HEK293T (cell line): ENCODE results near the gene PANK4.

Source experiments
- CTCF ChIA-PET: fragments of 350-600 bp; formaldehyde crosslinking; extraction: SDS; loops from one replicate; lab custom pipeline; 2021; ENCODE audit warnings: antibody characterized with exemption, inconsistent platforms; lab: Yijun Ruan, JAX
- POLR2A ChIA-PET: fragments of 350-600 bp; formaldehyde crosslinking; extraction: SDS; loops from one replicate; lab custom pipeline; 2020; ENCODE audit warnings: antibody characterized with exemption, inconsistent platforms; lab: Yijun Ruan, JAX
- DNase-seq: peaks from one replicate; pipeline ENCODE4 v3.0.0; 2012; ENCODE audit warnings: mixed read lengths; ENCODE audit errors: extremely low spot score
- ARNT ChIP-seq: fragments of 450-650 bp; IDR thresholded peaks from 2 replicates; pipeline ENCODE4 v1.6.1; 2017; ENCODE audit warnings: mild to moderate bottlenecking
- BHLHE40 ChIP-seq: fragments of 450-650 bp; IDR thresholded peaks from 2 replicates; pipeline ENCODE4 v1.6.1; 2016; ENCODE audit warnings: mild to moderate bottlenecking, moderate library complexity, borderline replicate concordance
- CTBP1 ChIP-seq: fragments of 450-650 bp; IDR thresholded peaks from 2 replicates; pipeline ENCODE4 v1.6.1; 2016; ENCODE audit warnings: borderline replicate concordance
- ELF4 ChIP-seq: fragments of 450-650 bp; IDR thresholded peaks from 2 replicates; pipeline ENCODE4 v1.6.1; 2017; ENCODE audit warnings: antibody characterized with exemption
- FOXA1 ChIP-seq: fragments of 450-650 bp; IDR thresholded peaks from 2 replicates; pipeline ENCODE4 v1.6.1; 2016; ENCODE audit warnings: mild to moderate bottlenecking
- FOXK2 ChIP-seq: fragments of 450-650 bp; IDR thresholded peaks from 2 replicates; pipeline ENCODE4 v1.6.1; 2016; ENCODE audit warnings: mild to moderate bottlenecking
- FOXM1 ChIP-seq: fragments of 450-650 bp; IDR thresholded peaks from 2 replicates; pipeline ENCODE4 v1.6.1; 2017; ENCODE audit warnings: mild to moderate bottlenecking, borderline replicate concordance
- HDGF ChIP-seq: fragments of 450-650 bp; IDR thresholded peaks from 2 replicates; pipeline ENCODE4 v1.6.1; 2017; ENCODE audit warnings: antibody characterized with exemption, borderline replicate concordance
- L3MBTL2 ChIP-seq: fragments of 450-650 bp; conservative IDR thresholded peaks from 2 replicates; pipeline ENCODE4 v1.6.1; 2016; ENCODE audit warnings: mild to moderate bottlenecking
- LEF1 ChIP-seq: fragments of 450-650 bp; IDR thresholded peaks from 2 replicates; pipeline ENCODE4 v1.6.1; 2017; ENCODE audit warnings: mild to moderate bottlenecking, borderline replicate concordance
- NFRKB ChIP-seq: fragments of 450-650 bp; IDR thresholded peaks from 2 replicates; pipeline ENCODE4 v1.6.1; 2016; ENCODE audit warnings: mild to moderate bottlenecking, moderate library complexity
- SP1 ChIP-seq: fragments of 450-650 bp; IDR thresholded peaks from 2 replicates; pipeline ENCODE4 v1.6.1; 2017
- SUZ12 ChIP-seq: fragments of 450-650 bp; IDR thresholded peaks from 2 replicates; pipeline ENCODE4 v1.6.1; 2016; ENCODE audit warnings: mild to moderate bottlenecking
- TARDBP ChIP-seq: fragments of 450-650 bp; IDR thresholded peaks from 2 replicates; pipeline ENCODE4 v1.6.1; 2016
- ZNF384 ChIP-seq: fragments of 450-650 bp; IDR thresholded peaks from 2 replicates; pipeline ENCODE4 v1.6.1; 2016
- TF ChIP-seq, protein P1 (sequence below): fragments of 450-650 bp; IDR thresholded peaks from 2 replicates; pipeline ENCODE4 v1.6.1; 2016

The PANK4 gene

DNA sequence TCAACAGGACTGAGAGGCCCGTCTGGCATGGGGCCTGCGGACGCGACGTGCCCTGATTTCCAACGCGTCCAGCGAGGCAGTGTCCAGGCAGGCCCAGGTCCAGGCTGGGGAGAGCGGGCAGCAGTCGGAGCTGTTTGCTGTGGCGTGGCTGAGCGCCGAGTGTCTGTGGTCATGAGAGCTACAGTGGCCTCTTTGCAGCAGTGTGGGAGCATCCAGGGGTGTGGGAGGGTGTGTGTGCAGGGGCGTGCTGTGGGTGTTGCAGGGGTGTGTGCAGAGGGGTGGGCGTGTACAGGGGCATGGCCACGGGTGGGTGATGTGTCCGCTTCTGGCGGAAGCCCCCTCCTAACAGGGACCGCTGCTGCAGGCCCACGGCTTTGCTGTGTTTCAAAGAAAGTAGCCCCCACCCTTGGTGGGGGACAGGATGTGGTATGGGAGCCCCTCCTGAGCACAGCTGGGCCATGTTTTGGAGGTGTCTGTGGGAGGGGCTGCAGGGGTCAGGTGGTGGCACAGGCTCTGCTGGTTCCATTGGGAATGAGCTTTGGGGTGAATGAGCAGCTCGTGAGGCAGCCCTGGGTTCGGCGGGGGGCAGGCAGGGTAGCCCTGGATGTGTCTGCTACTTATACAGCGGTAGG, 32.6 kb downstream of the PANK4 start:
- CTCF ChIA-PET = no interaction called here
- POLR2A ChIA-PET = no interaction called here
- no peak for DNase-seq

DNA sequence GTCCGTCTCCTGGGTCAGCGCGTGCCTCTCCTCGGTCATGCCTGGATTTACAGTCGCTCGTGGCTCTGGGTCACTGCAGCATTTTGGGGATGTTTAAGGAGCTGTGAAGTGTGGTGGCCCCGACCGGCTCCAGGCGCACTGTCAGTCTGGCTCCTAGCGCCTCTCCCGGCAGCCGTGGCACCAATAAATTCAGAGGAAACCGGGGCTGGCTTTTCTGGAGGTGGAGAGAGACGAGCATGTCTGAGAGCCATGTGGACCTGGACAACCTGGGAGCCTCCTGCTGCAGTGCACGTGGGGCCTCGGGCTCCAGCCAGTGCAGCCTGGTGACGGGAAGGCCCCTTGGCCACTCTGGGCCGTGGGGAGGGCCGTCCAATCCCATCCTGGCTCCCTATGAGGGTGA, 33.2 kb downstream of the PANK4 start:
- TF ChIP-seq HDGF (no peak), NFRKB (no peak), FOXK2 (no peak), CTBP1 (no peak), BHLHE40 (no peak), FOXA1 (no peak), FOXM1 (no peak), SP1 (no peak), SUZ12 (no peak), LEF1 (no peak), TARDBP (no peak), ZNF384 (no peak), ELF4 (no peak), L3MBTL2 (no peak), ARNT (no peak)
- TF ChIP-seq, protein P1, sequence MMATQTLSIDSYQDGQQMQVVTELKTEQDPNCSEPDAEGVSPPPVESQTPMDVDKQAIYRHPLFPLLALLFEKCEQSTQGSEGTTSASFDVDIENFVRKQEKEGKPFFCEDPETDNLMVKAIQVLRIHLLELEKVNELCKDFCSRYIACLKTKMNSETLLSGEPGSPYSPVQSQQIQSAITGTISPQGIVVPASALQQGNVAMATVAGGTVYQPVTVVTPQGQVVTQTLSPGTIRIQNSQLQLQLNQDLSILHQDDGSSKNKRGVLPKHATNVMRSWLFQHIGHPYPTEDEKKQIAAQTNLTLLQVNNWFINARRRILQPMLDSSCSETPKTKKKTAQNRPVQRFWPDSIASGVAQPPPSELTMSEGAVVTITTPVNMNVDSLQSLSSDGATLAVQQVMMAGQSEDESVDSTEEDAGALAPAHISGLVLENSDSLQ = no peak
- POLR2A ChIA-PET = no interaction called here
- DNase-seq = no peak
- CTCF ChIA-PET = no interaction called here

More for the DNA sequence above, 32.6 kb downstream of the PANK4 start:
- no peak for TF ChIP-seq FOXK2
- TF ChIP-seq FOXA1 = no peak
- TF ChIP-seq BHLHE40 = no peak
- TF ChIP-seq TARDBP = no peak
- no peak for TF ChIP-seq L3MBTL2
- TF ChIP-seq CTBP1 = no peak
- no peak for TF ChIP-seq FOXM1
- TF ChIP-seq LEF1 = no peak
- no peak for TF ChIP-seq ARNT
- TF ChIP-seq ZNF384 = no peak
- no peak for TF ChIP-seq HDGF
- no peak for TF ChIP-seq ELF4
- TF ChIP-seq NFRKB = no peak
- TF ChIP-seq, protein P1 = no peak

DNA sequence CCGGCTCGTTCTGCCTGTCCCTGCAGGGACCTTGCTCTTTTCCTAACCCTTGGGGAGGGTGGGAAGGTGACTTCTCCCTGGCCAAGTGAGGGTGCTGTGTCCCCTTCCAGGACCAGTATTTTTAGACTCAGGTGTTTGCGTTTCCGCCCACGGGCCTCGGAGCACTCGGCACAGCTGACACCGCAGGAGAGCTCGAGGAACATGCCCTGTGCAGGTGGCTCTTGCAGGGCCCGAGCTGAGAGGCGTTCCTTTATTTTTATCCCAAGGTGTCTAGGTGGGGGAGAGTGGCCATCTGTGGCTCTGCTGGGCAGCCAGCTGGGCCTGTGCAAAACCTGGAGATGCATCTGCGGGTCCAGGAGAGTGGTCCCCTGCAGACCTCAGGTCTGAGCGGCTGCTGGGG, 34.3 kb downstream of the PANK4 start:
- DNase-seq = no peak
- TF ChIP-seq TARDBP (no peak), FOXM1 (no peak)
- TF ChIP-seq, protein P1 = no peak
- ChIA-PET CTCF (no interaction called here), POLR2A (no interaction called here)

DNA sequence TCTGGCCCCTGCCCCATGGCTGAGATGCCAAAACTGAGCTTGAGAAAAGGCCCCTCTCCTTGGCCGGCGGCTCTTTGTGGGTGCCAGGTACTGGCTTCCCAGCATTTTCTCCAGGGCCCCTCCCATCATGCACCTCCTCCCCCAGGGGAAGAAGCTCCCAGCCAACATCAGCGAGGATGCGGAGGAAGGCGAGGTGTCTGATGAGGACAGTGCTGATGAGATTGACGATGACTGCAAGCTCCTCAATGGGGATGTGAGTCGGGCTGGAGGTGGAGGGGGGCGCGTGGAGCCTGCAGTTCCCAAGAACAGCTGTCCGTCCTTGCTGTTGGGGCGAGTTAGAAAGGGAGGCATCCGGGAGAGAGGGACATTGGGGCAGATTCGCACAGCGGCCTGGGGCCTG, 36.8 kb downstream of the PANK4 start:
- ChIA-PET CTCF (no interaction called here), POLR2A (no interaction called here)
- TF ChIP-seq SUZ12 = no peak
- DNase-seq = no peak

DNA sequence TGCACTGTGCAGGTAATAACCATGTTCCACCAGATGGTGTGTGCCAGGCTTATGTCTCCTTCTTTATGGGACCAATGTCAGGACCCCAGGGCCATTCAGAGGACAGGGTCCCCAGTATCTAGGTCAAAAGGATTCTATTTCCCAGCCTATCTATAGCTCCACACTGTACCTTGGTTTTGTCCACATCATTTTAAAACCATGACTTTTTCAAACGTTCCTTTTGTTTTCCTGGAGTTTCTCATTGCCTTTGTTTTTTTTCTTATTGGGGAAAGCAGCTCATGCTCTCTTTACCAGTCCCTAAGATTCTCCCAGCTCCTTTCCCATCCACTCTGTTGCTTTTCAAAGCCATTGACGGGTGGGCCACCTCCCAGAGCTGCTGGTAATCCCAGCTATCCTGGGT, 37.7 kb downstream of the PANK4 start:
- no peak for TF ChIP-seq FOXA1
- TF ChIP-seq FOXK2 = no peak
- TF ChIP-seq ZNF384 = no peak
- TF ChIP-seq ARNT = no peak
- TF ChIP-seq NFRKB = no peak
- no peak for TF ChIP-seq ELF4
- TF ChIP-seq SP1 = no peak
- no peak for TF ChIP-seq SUZ12
- no peak for TF ChIP-seq LEF1
- TF ChIP-seq FOXM1 = no peak
- TF ChIP-seq L3MBTL2 = no peak
- no peak for TF ChIP-seq BHLHE40
- no peak for TF ChIP-seq HDGF
- TF ChIP-seq, protein P1 = no peak
- no peak for TF ChIP-seq CTBP1
- TF ChIP-seq TARDBP = no peak
- DNase-seq = no peak
- POLR2A ChIA-PET = no interaction called here
- CTCF ChIA-PET = no interaction called here

DNA sequence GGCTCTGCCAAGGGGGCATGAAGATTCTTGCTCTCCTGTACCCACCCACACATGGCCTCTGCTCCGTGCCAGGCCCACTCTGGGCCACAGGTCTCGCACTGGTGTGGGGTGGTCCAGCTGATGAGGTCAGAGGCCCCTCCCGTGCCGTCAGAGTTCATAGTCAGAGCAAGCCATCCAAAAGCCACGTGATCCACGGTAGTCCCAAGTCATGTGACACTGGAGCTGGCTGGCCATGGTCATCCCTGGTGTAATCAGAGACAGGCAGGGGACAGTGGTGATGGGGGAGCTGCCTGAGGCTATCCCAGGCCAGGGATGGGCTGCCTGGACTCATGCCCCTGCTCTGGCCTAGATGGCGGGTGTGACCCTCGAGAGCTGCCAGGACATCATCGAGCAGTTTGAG, 39.8 kb downstream of the PANK4 start:
- no peak for TF ChIP-seq FOXA1
- TF ChIP-seq, protein P1 = no peak
- TF ChIP-seq ELF4 = no peak
- TF ChIP-seq FOXM1 = no peak
- TF ChIP-seq TARDBP = no peak
- no peak for TF ChIP-seq BHLHE40
- TF ChIP-seq L3MBTL2 = no peak
- no peak for TF ChIP-seq HDGF
- no peak for TF ChIP-seq LEF1
- no peak for TF ChIP-seq CTBP1
- no peak for TF ChIP-seq SUZ12
- no peak for TF ChIP-seq SP1
- TF ChIP-seq ZNF384 = no peak
- TF ChIP-seq NFRKB = no peak
- no peak for TF ChIP-seq FOXK2
- POLR2A ChIA-PET = no interaction called here
- no peak for DNase-seq
- CTCF ChIA-PET = no interaction called here
